ENCODE measurements around the gene HOXA6. TPM values are rescaled to one million over a fixed set of nuclear protein-coding genes. Genes with fewer than 3 reads are reported as not detected.

HOXA6 gene
- total RNA-seq, 2 donors from 2014 or later = 10.9 to 29.6 TPM

GRCh38 chr7:27151341-27151930 is 3.9 kb upstream of the HOXA6 start:
- peak; percentile 36 for DNase-seq
- H3K9me3 ChIP-seq = no peaks in the 10 kb centered on the region
- TF ChIP-seq CTCF (IDR thresholded peaks at IDR 0.05) = no peak
- intact Hi-C loops (cut with DNase I) = no loop called here
- peak overlapping the region; percentile 55 for H3K4me3 ChIP-seq
- peak overlapping the region; percentile 97 for H3K27ac ChIP-seq
- H3K36me3 ChIP-seq = no peaks in the 10 kb centered on the region
- peak overlapping the region; percentile 86 to 100 for H3K9ac ChIP-seq (ENCODE audit: low read depth in 2 of 2, low read length in 2 of 2)
- no peaks in the 10 kb centered on the region for H3K27me3 ChIP-seq
- peaks cover 23% of the 10 kb centered on the region for H3K4me1 ChIP-seq

DNA sequence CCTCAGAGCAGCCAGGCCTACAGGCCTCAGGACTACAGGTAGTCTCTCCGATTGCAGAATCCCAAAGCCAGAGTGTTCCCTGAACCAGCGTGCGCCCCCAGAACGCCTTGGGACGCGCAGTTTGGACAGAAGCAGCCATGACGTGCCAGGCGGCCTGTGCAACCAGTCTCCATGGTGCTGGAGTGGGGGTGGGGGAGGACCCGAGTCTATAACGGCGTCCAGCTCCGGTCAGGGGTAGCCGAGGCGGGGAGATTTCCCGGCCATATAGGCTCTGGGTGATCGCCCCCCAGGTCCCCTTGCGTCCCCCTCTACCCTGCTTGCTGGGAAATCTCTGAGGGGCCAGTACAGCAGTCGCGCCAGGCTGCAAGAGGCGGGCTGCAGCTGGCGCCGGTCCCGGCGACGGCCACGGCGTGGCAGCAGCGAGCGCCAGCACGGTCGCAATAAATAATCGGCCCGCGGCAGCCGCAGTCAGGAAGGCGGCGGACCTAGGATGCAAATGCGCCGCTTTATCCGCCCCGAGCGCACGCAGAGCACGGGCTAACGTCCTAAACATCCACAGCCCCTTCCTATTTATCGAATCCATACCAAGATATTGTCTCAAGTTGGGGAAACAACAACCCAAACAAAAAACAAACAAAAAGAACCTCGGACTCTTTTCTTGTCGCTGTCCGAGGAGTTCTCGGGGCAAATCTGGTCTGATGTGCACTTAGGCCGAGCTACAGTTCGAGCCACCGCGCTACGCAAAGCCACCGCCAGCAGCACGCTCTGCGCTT is 3.2 kb upstream of the HOXA6 start:
- Histone ChIP-seq H3K36me3 (no peaks in the 10 kb centered on the region), H3K27ac (peak overlapping the region; percentile 97), H3K9me3 (no peaks in the 10 kb centered on the region), H3K4me1 (peaks cover 24% of the 10 kb centered on the region), H3K9ac (ENCODE audit: low read depth in 2 of 2, low read length in 2 of 2) (peak overlapping the region; percentile 86 to 100), H3K4me3 (peak overlapping the region; percentile 55), H3K27me3 (no peaks in the 10 kb centered on the region)
- peak; percentile 95 for TF ChIP-seq CTCF (IDR thresholded peaks at IDR 0.05)
- DNase-seq = peak; percentile 81
- intact Hi-C loops (cut with DNase I) = no loop called here

- Histone ChIP-seq H3K27ac (peak overlapping the region; percentile 97), H3K4me1 (peaks cover 20% of the 10 kb centered on the region)
Observed at GRCh38 chr7:27149842-27150567, 2.4 kb upstream of the HOXA6 start.

DNA sequence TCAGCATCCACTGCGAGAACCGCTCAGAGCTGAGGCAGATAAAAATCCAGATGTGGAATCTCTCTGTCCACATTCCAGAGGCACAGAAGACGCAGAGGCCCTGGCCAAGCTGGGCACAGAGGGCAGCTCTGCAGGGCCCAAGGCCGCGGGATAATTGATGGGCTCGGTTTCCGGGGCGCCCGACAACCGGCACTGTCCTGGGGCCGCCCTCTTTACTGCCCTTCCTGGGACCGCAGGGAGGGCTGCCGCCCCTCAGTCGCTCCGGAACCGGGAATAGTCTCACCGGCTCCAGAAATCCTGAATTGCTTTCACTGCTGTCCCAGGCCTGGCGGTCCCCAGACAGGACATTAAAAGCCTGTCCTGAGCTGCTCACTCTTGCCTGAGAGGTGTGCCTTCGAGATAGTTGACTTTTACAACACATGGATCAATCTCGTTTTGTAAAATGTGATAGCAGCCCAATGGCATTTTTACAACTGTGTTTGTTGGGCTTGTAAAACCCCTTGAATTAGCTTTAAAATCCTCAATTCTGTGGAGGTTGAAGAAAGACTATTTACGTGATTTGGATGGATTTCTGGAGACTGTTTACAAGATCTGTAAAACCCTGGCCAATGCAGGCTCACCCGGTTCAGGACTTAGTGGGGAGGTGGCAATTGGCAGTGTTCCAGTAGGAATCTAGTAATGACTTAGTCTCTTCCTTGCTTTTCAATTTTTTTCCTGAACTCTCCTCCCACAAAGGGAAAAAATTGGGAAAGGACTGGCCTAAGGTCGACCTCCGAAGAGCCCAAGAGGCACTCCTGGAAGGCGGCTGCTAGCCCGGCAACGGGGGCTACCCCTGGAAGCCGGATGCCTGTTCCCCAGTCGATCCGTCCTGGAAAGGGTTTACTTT is 1.4 kb upstream of the HOXA6 start:
- no peaks in the 10 kb centered on the region for H3K9me3 ChIP-seq
- H3K9ac ChIP-seq (ENCODE audit: low read depth in 2 of 2, low read length in 2 of 2) = peak overlapping the region; percentile 78 to 100
- TF ChIP-seq CTCF (IDR thresholded peaks at IDR 0.05) = no peak
- H3K27ac ChIP-seq = peak overlapping the region; percentile 97
- peaks cover 17% of the 10 kb centered on the region for H3K4me1 ChIP-seq
- peak overlapping the region; percentile 47 for H3K4me3 ChIP-seq
- no peaks in the 10 kb centered on the region for H3K27me3 ChIP-seq
- peak; percentile 76 for DNase-seq
- intact Hi-C loops (cut with DNase I) = no loop called here
- H3K36me3 ChIP-seq = no peaks in the 10 kb centered on the region

More at GRCh38 chr7:27149842-27150567, 2.4 kb upstream of the HOXA6 start:
- intact Hi-C loops (cut with DNase I) = no loop called here
- peak; percentile 49 for DNase-seq
- Histone ChIP-seq H3K27me3 (no peaks in the 10 kb centered on the region), H3K9me3 (no peaks in the 10 kb centered on the region), H3K9ac (ENCODE audit: low read depth in 2 of 2, low read length in 2 of 2) (peak overlapping the region; percentile 86 to 100), H3K36me3 (no peaks in the 10 kb centered on the region), H3K4me3 (peak overlapping the region; percentile 55)
- TF ChIP-seq CTCF (IDR thresholded peaks at IDR 0.05) = no peak

All from colonic mucosa (tissue), 4 donors.